HG02884 (cell line): ENCODE data around the gene HSPH1.
A peak's percentile ranks its signal among the peaks of the same experiment; 100 is the strongest.
"Not testable (repeated sequence)": the region's sequence is repeated elsewhere in the genome, so short reads cannot be mapped to it uniquely, and the experiment has no call there.

Experiments
- ATAC-seq: cut with Tn5 transposase; IDR thresholded peaks from one replicate; pipeline ENCODE4 v1.9.1; 2021; ENCODE audit warnings: mild to moderate bottlenecking, moderate library complexity; ENCODE audit not compliant: unreplicated experiment

The HSPH1 gene

DNA sequence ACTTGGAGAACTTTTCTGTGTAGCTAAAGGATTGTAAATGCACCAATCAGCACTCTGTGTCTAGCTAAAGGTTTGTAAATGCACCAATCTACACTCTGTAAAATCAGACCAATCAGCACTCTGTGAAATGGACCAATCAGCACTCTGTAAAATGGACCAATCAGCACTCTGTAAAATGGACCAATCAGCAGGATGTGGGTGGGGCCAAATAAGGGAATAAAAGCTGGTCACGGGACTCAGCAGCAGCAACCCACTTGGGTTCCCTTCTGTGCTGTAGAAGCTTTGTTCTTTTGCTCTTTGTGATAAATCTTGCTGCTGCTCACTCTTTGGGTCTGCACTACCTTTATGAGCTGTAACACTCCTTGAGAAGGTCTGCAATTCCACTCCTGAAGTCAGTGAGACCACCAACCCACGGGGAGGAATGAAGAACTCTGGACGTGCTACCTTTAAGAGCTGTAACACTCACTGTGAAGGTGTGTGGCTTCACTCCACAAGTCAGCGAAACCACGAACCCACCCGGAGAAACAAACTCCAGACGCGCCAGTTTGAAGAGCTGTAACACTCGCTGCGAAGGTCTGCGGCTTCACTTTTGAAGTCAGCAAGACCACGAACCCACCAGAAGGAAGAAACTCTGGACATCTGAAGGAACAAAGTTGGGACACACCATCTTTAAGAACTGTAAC is 16.2 kb upstream of the HSPH1 start:
- ATAC-seq: not testable (repeated sequence)

DNA sequence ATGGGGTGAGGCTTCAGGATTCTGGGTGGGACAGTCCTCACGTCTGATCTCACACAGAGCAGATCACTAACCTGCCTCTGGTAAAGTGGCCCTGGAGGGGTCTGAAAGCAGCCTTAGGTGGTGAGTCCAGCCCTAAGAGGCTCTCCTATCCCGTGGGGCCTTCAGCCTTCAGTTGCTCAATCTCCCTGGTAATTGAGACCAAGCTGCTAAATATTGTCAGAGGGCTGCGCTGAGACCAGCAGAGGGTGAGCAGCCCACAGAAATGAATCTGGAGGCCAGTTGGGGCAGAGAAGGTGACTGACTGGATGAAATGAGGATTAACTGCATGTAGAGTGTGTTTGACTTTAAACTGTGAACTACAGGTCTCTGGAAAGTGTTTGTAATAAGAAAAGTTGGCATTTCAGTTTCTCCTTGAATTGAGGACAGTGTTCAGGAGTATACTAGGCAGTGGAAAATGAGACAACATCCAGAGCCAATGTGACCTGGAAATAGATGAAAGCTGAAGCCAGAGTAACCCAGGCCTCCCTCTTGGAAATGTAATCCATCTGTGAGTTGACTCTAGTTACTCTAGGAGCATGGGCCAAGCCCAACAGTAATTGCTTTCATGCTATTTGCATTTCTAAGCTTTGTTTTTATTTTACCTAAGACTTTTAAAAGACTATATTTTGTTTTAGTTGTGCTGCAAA is 14.3 kb upstream of the HSPH1 start:
- ATAC-seq: no peak

DNA sequence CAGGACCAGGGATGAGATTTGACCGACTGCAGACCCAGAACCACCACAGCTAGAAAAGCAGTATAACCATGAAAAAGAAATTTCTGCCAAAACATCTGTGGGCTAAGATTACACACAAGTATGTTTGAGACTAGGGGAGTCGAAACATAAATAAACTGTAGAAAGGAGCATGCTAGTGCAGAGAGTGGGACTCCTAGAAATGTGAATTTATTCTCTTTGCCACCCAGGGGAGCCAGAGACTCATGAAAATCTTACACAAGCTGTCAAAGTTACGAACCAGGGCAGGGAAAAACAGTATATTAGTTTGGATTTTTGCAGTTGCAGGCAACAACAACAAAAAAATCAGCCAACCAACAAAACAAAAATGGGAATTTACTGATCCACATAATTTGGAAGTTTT is 12.3 kb upstream of the HSPH1 start:
- ATAC-seq: no peak

DNA sequence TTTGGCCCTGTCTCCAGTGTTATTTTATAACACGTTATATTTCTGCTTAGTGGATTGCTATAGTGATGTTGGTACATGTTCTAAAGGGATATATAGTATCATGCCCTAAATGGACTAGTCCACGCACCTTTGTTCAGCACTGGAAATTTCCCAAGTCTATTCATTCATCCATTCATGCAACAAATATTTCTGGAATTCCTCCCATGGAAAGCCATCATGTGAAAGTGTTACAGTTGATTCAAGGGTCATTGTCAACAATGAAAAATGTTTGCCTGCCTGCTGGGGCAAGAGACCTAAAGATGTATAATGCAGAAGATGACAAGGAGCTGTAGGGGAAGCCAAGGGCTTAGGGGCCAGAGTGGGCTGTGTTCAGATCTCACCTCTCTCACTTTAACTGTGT is 10.8 kb upstream of the HSPH1 start:
- ATAC-seq: no peak

DNA sequence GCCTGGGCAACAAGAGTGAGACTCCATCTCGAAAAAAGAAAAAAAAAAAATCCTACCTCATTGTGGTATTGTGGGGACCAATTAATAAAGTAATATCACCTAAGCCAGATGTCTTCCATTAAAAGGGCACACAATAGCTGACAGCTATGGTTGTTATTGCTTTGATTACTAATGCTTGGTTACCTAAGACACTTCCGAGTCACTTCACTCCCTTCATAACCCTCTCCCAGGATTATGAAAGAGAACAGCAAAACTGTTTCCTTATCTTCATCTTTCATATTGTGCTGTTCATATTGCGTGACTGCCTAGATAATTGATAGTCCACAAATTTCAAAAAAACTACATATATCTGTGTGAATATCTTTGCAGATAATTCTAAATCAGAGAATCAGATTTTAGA is 10.3 kb upstream of the HSPH1 start:
- ATAC-seq: no peak

DNA sequence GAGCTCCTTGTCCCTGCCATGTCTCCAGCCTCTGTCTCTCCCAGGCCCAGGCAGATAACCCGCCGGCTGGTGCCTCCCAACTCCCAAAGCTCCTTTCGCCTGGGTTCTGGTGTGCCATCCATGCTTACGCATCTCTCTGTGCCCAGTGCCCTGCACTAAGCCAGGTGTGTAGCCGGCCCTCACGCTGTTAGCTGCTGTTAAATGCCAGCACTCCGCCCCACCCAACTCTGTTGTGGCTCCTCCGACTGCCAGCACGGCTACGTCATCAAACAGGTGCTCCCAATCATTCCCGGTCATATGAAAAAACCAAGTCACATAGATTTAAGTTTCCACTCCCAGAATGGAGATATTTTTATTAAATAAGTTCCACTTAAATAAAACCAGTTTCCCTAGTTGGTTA is 7.0 kb upstream of the HSPH1 start:
- no peak for ATAC-seq

DNA sequence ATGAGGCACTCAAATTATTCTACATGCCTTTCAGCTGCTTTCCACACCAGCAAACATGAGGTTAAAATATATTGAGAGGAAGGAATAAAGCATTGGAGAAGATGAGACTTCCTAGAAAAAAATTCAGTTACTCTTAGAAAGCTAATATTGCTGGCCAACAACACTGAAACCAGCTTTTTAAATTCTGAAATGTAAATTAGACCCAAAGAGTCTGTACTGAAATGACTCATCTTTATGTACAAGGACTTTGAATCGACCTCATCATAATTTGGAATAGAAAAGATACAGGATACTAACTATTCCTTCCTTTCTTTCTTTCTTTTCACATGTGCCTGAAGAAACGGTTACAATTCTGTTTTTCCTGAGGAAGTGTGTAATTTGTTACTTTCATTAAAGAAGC is 6.5 kb upstream of the HSPH1 start:
- peak; percentile 55 for ATAC-seq

DNA sequence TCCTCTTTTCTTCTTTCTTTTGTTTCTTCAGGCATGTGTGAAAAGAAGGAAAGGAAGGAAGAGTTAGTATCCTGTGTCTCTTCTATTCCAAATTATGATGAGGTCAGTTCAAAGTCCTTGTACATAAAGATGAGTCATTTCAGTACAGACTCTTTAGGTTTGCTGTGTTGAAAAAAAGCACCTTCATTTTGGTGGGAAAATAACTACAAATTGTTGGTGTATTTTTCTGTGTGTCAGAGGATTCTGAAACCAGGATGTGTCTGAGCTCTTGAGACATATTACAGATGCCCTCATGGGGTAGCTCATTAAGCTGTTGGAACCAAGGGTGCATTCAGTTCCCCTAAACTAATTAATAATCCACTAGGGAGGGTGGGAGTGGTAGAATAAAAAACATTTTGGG is 5.8 kb upstream of the HSPH1 start:
- no peak for ATAC-seq

DNA sequence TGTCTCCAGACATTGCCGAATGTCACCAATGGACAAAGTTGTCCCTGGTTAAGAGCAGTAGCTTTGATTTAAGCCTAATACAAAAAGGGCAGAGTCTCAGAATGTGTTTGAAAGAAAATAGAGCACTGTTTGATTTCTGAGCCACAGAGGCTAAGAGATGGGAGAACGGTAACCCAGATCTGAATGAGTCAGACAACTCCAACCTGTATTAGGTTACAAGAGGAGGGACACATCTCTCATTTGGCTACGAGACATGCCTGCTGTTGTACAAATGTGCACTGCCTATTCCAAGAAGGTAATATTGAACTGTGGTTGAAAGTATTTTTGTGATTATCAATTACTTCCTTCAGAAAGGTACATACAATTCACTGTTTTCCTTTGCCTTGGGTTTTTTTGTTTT is 4.9 kb upstream of the HSPH1 start:
- ATAC-seq: no peak

DNA sequence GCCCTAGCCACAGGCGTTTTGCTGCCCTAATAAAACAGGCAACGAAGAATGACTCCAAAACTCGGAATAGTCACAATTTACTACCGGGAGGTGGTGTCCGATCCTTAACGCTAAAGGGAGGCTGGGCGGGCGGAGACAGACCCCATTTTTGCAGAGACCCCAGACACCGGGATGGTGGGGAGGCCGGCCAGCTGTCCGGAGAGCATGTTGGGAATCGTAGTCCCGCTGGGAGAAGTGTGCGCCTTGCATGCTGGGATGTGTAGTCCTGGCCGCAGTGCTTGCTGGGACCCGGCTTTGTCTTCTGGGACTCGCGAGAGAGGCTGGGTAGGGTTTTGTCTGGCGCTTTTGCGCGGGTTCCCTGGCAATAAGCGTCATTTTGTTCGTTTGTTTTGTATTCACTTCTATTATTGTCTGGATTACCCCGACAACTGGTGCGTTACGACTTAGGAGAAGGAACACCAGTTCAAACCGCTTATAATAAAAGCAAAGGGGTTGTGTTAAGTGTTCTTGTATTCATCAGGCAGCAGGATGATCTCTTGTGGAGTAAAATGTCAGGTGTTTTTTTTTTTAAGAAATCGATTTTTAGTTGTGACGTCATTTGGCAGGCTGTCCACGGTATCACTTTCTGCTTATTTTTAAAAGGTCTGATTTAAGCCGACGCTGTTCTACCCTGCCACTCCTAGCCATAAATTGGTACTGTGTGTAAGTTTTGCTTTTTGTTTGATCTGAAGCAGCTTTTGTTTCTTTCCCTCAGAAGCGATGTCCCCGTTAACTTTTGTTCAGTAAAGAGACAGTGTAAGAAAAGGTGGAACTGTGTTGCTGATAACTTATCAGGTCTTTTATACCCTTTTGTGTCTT is 676 bp upstream of the HSPH1 start:
- peak; percentile 81 for ATAC-seq

DNA sequence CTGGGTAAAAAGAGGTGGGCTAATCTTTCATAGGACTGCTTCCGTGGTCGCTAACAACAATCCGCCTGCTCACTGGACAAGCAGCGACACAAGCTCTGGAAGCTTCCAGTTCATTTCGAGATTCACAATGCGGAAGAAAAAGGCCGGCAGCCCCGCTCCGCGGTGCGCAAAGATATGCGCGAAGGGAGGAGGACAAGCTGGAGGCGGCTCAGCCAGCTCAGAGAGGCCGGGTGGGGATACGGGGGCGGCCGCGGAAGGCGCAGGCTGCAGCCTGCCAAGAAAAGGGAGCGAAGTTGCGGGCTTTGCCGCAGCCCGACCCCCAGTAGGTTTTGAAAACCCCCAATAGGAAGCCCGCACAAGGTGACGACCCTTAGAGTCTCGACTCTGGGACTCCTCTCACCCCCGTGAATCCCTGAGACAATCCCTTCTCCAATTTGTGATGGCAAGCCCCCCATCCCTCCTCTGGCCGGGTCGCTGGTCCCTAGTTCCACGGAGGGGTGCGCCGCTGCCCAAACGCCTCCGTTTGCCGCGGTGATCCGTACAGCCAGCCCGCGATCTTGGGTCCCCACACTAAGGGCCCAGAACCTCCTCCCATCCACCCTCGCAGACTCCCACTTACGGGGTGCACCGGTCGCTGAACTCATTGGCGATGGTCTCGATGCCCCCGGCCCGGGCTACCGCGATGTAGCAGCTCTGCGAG is 697 bp downstream of the HSPH1 start:
- peak; percentile 21 for ATAC-seq

DNA sequence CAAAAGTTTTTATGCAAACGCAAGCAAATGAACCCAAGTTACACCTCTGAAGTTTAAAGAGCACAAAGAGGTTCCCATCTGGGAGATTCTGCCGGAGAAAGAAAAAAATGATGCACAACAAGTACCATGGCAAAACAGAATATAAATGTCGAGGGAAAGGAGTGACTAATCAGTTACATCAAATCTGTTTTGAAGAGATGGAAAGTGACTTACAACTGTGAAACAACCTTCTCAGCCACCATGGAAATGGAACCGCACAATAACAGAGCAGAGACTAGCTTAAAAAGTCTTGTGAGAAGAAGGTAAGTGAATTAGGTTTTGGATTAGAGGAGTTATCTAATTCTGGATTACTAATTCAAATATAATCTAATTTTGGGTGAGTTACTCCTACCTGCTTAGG is 2.4 kb downstream of the HSPH1 start:
- no peak for ATAC-seq

DNA sequence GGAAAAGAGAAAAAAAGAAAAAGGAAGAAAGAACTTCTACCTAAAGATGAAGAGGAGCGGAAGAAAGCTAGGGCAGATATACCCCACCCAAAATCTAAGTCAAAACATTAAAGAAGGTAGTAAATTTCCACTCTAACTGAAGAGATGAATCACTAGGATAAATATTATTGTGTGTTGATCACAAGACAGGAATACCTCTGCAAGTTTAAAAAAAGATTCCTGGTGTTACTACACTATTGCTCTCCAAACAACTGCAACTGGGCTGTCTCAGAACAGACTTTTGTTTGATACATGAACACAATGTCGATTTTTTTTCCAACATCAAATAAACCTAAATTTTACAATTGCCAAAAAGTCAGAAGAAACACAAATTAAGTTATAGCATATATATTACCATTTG is 6.8 kb downstream of the HSPH1 start:
- no peak for ATAC-seq

DNA sequence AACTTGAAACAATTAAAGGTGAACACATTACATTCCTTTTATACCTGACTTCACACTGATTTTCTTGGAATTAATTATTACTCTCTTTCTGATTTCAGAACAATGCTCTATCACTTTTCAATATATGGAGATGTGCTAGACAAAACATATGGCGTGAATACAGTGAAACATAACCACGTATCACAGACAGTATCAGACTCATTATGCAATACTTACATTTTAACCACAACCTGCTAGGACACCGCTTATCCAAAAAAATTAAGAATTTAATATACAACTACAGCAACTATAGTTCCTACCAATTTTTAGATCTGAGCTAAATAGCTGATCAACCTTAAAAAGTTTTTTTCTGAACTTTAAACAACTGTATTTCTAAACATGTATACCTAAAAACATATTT is 9.9 kb downstream of the HSPH1 start:
- no peak for ATAC-seq

DNA sequence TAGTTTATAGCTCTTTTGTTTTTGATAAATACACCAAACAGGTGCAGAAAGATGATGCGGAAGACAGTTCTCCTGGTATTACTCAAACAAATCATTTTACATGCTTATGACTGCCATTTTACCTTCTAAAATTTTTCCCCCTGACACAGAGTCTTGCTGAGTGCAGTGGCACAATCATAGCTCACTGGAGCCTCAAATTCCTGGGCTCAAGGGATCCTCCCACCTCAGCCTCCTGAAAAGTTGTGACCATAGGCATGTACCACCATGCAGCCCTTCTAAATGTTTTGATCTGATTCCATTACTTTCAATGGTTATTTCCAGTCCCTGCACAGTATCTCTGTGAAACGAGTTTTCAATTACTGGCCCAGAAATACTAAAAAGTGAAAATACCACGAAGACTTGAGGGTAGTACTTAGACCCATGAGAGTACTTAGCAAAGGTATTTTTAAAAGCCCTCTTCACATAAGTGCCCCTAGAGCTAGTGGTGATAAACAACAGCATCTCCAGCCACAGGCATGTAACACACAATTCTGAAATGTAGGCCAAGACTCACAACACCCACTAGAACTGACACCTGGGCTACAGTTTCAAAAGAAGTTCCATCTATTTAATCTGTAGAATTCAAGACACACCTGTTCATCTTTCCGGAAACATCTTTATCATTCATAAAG is 11.3 kb downstream of the HSPH1 start:
- ATAC-seq: no peak

DNA sequence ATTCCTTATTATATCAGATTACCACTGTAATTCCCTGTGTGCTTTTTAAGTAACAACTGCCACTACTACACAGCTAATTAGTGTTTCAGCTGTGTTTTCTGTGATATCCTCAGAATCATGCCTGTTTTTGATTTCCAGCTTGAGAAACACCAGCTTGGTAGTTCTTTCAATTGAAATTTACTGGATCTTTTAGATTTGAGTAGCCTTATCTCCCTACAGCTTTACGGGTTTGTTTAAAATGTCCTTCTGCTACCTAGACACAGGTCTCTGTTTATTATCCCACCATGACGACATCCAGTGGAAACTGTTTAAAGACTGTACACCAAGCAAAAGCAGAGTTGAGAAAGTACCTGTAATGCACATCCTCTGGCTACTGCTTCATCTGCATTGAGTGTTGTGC is 12.1 kb downstream of the HSPH1 start:
- no peak for ATAC-seq

DNA sequence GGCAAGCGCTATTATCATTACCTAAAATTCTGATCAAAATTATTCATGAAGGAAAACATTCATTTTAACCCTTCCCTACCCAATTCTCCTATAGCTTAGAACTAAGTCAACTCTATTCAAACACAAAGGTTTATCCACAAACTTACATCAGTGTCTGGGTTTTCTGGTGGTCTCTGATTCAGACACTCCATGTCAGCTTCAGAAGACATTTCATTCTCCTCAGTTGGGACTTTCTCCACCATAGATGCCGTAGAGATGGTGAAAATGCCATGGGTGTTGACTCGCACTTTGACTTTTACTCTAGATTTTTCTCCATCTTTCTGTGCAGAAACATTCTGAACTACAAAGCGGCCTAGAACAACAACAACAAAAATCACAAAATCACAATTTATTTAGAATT is 16.3 kb downstream of the HSPH1 start:
- no peak for ATAC-seq

DNA sequence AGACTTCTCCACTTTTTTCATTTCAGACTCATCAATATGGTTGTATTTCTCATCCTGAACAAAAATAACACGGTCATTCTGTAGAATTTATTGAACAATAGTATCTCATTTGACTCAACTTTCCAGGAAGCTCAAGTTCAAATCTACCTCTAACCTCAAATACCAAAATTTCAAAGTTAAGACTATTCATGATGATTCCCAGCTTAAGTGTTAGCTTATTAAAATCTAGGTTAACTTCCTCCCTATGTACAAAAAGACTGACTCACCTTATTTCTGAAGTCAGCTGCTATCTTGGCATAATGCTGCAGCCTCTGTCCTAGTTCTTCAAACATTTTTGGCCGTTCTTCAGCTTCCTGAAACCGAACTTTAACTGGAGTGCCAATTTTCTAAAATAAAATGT is 23.2 kb downstream of the HSPH1 start:
- ATAC-seq: no peak

DNA sequence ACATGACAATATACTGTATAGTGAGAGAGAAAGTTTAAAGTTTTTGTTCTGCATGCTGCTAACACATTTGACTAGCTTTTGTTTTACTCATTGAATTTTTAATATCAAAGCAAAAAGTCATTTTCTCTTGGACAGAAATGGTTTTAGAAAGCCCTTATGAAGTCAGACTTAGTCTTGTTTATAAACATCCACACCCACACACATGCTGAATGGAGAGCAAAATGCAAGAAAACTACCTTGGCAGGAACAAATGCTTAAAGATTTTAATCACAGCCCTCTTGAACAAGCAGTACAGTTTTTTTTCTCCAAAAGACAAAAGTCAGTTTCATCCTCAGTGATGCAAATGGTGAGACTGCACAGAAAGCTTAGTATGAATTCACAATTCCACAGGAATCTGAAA is 25.0 kb downstream of the HSPH1 start:
- no peak for ATAC-seq

DNA sequence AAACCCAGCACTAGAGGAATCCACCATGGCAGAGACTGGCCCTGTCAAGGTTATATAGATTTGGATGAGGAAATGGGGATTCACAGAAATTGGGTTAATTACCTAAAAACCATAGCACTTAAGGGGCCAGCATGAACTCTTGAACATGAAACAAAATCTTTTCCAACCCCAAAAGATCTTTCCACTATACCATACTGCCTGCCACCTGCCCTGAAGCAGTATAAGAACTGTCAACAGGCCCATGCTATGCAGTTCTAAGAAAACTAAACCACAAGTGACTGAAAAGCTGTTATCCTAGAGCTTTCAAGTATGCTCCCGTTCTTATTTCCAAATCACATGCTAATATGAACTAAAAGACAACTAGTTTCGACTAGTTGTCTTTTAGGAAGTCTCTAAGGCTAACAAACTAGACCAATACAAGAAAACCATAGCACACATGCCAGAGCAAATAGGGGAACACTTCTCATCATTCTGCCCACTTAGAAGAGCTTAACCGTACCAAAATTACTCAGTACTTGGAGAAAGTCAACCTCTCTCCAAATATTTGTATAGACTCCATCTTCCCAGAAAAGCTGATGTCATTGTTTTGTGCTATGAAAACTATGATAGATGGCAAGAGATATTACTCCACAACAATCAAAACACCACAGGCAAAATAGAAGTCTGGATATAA is 27.5 kb downstream of the HSPH1 start:
- no peak for ATAC-seq
